Measurements from ENCODE around the gene BCAS1.

BCAS1 gene

GRCh38 chr20:54043076-54043967 is 27.1 kb downstream of the BCAS1 start:
- no peak overlapping the region for H3K4me3 ChIP-seq (ENCODE audit: low read depth, low read length)
- no peak for DNase-seq (ENCODE audit: low read depth)
- TF ChIP-seq, protein P1, sequence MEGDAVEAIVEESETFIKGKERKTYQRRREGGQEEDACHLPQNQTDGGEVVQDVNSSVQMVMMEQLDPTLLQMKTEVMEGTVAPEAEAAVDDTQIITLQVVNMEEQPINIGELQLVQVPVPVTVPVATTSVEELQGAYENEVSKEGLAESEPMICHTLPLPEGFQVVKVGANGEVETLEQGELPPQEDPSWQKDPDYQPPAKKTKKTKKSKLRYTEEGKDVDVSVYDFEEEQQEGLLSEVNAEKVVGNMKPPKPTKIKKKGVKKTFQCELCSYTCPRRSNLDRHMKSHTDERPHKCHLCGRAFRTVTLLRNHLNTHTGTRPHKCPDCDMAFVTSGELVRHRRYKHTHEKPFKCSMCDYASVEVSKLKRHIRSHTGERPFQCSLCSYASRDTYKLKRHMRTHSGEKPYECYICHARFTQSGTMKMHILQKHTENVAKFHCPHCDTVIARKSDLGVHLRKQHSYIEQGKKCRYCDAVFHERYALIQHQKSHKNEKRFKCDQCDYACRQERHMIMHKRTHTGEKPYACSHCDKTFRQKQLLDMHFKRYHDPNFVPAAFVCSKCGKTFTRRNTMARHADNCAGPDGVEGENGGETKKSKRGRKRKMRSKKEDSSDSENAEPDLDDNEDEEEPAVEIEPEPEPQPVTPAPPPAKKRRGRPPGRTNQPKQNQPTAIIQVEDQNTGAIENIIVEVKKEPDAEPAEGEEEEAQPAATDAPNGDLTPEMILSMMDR (conservative IDR thresholded peaks at IDR 0.05; ENCODE audit: low read depth, low read length): no peak

- DNase-seq (ENCODE audit: low read depth): no peak
- TF ChIP-seq, protein P1 (conservative IDR thresholded peaks at IDR 0.05; ENCODE audit: low read depth, low read length): no peak
- H3K4me3 ChIP-seq (ENCODE audit: low read depth, low read length): no peak overlapping the region
Observed at GRCh38 chr20:54042021-54042420, 28.4 kb downstream of the BCAS1 start.

- TF ChIP-seq, protein P1 (conservative IDR thresholded peaks at IDR 0.05; ENCODE audit: low read depth, low read length): no peak
Observed at GRCh38 chr20:54041336-54041735, 29.1 kb downstream of the BCAS1 start.

GRCh38 chr20:54040531-54040930 is 29.9 kb downstream of the BCAS1 start:
- no peak for DNase-seq (ENCODE audit: low read depth)
- no peak overlapping the region for H3K4me3 ChIP-seq (ENCODE audit: low read depth, low read length)
- TF ChIP-seq, protein P1 (conservative IDR thresholded peaks at IDR 0.05; ENCODE audit: low read depth, low read length): no peak

More at GRCh38 chr20:54041336-54041735, 29.1 kb downstream of the BCAS1 start:
- H3K4me3 ChIP-seq (ENCODE audit: low read depth, low read length): no peak overlapping the region
- no peak for DNase-seq (ENCODE audit: low read depth)

DNA sequence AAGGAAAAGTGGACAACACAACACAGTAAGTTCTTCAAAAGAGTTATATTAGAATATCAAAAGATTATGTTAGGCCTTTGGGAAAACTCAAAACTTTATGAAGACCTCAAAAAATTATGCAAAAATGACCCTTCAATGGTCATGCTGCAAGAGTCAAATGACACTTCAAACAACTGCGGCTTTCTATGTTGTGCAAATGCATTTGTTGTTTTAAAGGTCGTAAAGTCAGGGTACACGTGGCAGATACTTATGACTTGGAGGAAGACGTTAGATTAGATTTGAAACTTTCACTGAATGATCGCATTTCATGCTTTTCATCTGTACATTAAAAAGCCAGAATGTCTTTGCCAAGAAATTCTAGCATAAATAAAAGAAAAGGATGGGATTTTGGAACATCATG is 31.4 kb downstream of the BCAS1 start:
- TF ChIP-seq, protein P1 (conservative IDR thresholded peaks at IDR 0.05; ENCODE audit: low read depth, low read length): no peak
- no peak for DNase-seq (ENCODE audit: low read depth)
- H3K4me3 ChIP-seq (ENCODE audit: low read depth, low read length): no peak overlapping the region

- H3K4me3 ChIP-seq (ENCODE audit: low read depth, low read length): no peak overlapping the region
- TF ChIP-seq, protein P1 (conservative IDR thresholded peaks at IDR 0.05; ENCODE audit: low read depth, low read length): no peak
- no peak for DNase-seq (ENCODE audit: low read depth)
Observed at GRCh38 chr20:54037525-54037924, 32.9 kb downstream of the BCAS1 start.

- no peak for DNase-seq (ENCODE audit: low read depth)
- TF ChIP-seq, protein P1 (conservative IDR thresholded peaks at IDR 0.05; ENCODE audit: low read depth, low read length): no peak
- no peak overlapping the region for H3K4me3 ChIP-seq (ENCODE audit: low read depth, low read length)
Observed at GRCh38 chr20:54029643-54030042, 40.8 kb downstream of the BCAS1 start.
